Epidermal melanocyte (primary cell): Measurements from ENCODE around the gene DYNC1LI1.

ENCODE experiments used
- DNase-seq: peaks from one replicate; pipeline ENCODE4 v3.0.0; 2011; ENCODE audit warnings: low spot score; ENCODE audit not compliant: insufficient read length

The DYNC1LI1 gene

GRCh38 chr3:32493437-32494414 is 76.9 kb downstream of the DYNC1LI1 start:
- no peak for DNase-seq

DNA sequence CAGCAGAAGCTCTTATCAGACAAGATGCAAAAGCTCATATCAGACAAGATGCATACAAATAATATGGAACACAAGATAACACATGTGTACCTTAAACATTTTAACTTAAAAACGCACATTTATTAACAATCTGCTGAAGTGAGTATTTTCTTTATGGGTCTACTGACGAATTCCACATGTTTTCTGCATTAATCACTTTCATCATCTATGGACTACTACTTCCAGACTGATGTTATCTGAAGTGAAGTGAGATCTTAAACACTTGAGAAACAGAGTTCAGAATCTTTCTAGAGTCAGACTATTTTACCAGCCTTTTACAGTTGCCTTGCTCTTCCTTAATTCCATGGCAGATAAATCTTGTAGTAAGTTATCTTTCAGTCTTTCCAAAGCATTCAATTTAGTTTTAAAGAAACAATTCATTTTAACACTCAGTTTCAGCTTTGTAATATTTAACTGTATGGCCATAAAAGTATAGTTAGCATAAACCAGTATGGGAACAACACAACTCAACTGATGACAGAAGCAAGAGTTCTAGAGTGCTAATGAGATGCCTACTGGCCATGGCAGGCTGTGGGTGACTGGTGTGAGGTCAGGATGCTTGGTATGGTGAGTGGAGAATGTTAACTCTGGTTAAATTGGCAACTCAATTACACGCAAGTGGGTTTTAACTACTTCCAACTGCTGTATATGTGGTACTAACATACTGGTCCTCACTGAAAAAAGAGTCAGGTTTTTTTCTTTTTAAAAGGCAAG is 77.8 kb downstream of the DYNC1LI1 start:
- DNase-seq, result no peak

GRCh38 chr3:32488474-32489008 is 82.1 kb downstream of the DYNC1LI1 start:
- DNase-seq, result no peak

DNA sequence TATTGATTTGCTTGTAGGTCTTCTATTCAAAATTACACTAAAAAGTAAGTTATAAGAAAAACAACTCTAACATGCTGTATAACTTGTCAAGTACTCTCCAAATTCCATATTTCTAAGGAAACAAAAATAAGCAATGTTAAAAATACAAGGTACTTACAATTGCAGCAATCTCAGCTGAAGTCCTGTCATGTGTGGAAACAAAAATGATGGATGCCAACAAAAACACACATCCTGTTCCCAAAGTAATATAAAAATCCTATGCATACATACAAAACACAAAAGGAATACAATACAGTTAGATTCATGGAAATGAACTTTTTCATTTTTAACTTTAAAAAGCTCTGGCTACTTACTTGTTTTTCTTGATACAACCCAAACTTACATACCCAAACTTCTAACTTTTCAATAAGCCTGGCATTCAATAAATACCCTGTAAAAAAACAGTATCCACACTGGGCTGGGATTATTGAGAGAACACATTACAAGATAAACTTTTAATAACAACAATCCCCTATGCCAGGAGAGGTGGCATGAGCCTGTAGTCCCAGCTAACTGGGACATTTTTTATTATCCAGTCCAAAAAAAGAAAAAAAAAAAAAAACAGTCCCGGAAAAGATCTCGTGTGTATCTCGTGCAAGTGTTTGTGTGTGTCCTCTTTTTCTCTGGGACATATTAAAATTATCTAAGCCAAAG is 82.7 kb downstream of the DYNC1LI1 start:
- no peak for DNase-seq

DNA sequence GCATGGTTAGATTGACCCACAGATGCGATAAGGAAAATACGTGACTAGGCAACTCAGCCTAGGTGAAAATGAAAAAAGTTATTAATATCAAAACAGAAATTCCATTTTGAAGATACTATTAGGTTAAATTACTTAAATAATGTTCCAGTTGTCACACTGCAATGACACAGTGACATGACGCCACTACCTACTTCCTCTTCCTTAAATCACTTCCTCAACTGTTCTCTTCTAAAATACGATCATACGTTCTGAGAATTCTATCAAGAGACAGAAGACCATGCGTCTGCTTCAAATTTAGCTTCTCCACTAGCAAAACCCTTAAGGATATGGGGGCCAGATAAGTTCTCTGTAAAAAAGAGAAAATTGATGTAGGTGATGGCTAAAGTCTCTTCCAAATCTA is 86.2 kb downstream of the DYNC1LI1 start:
- no peak for DNase-seq

- DNase-seq, result no peak
These were observed 86.9 kb downstream of the DYNC1LI1 start for GRCh38 chr3:32483772-32484171.

- no peak for DNase-seq
These were observed 88.0 kb downstream of the DYNC1LI1 start for GRCh38 chr3:32482693-32483092.

DNA sequence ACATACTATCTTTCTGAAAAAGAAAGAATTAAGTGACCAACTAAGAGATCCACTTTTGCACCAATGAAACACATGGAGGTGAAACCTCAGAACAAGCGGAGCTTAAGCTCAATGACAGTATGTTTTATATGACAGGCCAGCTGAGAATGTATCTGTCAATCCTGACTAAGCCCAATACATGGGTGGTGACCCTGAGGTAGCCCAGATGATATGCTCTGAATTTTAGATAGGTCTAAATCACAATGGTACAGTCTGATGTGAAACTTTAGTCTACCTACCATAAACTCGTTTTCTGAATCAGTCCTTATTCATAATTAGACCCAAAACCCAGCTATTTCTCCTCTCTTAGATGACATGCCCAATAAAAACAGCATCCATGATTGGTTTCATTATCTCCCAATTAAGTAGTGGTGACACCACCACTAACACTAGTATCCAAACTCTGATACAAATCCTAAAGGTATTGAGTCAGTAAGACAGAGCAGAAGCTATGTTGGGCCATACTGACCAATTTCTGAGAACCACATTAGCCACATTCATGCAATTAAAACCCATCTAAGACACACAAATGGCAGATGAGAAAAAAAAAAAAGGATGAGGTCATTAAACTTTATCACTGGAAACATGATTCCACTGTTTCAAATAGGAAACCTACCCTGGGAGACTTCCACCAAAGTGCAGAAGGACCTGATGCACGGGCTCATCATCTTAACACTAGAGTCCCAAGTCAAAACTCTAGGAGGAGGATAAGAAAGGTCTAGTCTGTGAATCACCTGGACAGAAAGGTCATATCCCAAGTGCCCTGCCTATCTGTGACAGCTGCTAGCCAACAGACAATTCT is 88.6 kb downstream of the DYNC1LI1 start:
- no peak for DNase-seq

DNA sequence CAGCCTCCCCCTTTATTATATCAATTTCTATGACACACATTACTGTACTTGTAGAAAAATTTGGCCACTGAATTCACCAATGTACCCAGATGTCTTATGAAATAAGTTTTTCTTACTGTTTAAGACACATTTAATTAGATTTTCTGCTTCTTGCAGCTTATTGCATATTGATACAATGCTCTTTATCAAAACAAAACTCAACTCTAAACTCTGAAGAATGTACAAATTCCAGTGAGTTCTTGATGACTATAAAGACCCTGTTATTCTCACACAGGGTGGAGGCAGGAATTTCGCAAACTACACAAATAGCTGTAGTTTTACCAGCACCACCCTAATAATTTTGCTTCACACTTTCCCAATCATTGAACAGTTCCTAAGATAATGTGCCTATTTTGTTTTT is 90.1 kb downstream of the DYNC1LI1 start:
- DNase-seq, result no peak
